H9 (cell line): ENCODE data around the gene PGBD1. TPM values are rescaled to one million over a fixed set of nuclear protein-coding genes. Genes with fewer than 3 reads are reported as not detected.

Experiments used
- DNase-seq: peaks from one replicate; pipeline ENCODE4 v3.0.0-alpha.2; 2017
- H2AFZ ChIP-seq: one replicate; pipeline ENCODE4 v1.6.1; 2013; ENCODE audit warnings: mild to moderate bottlenecking, low read length, control low read depth, moderate library complexity
- H2AK5ac ChIP-seq: 2 replicates; pipeline ENCODE4 v1.6.1; 2013; ENCODE audit warnings: low read length, control low read depth, mixed read lengths; ENCODE audit not compliant: insufficient read length
- H2BK120ac ChIP-seq: one replicate; pipeline ENCODE4 v1.6.1; 2013; ENCODE audit warnings: low read depth, mild to moderate bottlenecking, low read length, control low read depth, inconsistent platforms; ENCODE audit not compliant: poor library complexity, severe bottlenecking
- H2BK12ac ChIP-seq: 2 replicates; pipeline ENCODE4 v1.6.1; 2013; ENCODE audit warnings: low read length, control low read depth, mixed read lengths, low read depth; ENCODE audit not compliant: insufficient read length
- H2BK15ac ChIP-seq: 2 replicates; pipeline ENCODE4 v1.6.1; 2013; ENCODE audit warnings: low read depth, low read length, control low read depth
- H2BK20ac ChIP-seq: one replicate; pipeline ENCODE4 v1.6.1; 2013; ENCODE audit warnings: low read depth, mild to moderate bottlenecking, low read length, control low read depth, inconsistent platforms; ENCODE audit not compliant: poor library complexity, severe bottlenecking
- H2BK5ac ChIP-seq: 2 replicates; pipeline ENCODE4 v1.6.1; 2013; ENCODE audit warnings: low read length, control low read depth, mixed read lengths; ENCODE audit not compliant: insufficient read length
- H3K14ac ChIP-seq: 2 replicates; pipeline ENCODE4 v1.6.1; 2013; ENCODE audit warnings: low read length, control low read depth; ENCODE audit not compliant: insufficient read depth
- H3K18ac ChIP-seq: 2 replicates; pipeline ENCODE4 v1.6.1; 2013; ENCODE audit warnings: low read depth, mild to moderate bottlenecking, mixed read lengths, low read length, control low read depth; ENCODE audit not compliant: insufficient read length
- H3K23ac ChIP-seq: 2 replicates; pipeline ENCODE4 v1.6.1; 2013; ENCODE audit warnings: low read length, control low read depth, mixed read lengths, low read depth; ENCODE audit not compliant: insufficient read length
- H3K23me2 ChIP-seq: 2 replicates; pipeline ENCODE4 v1.6.1; 2013; ENCODE audit warnings: low read depth, mild to moderate bottlenecking, mixed read lengths, low read length, control low read depth; ENCODE audit not compliant: insufficient read length, poor library complexity, severe bottlenecking
- H3K27ac ChIP-seq: 2 replicates; pipeline ENCODE4 v1.5.1; 2013; ENCODE audit warnings: low read length, control low read depth, mixed read lengths, low read depth; ENCODE audit not compliant: insufficient read length
- H3K27me3 ChIP-seq: 2 replicates; pipeline ENCODE4 v1.6.1; 2013; ENCODE audit warnings: low read length, control low read depth, inconsistent platforms; ENCODE audit not compliant: insufficient read depth
- H3K4ac ChIP-seq: 2 replicates; pipeline ENCODE4 v1.6.1; 2013; ENCODE audit warnings: low read depth, mild to moderate bottlenecking, control low read depth, inconsistent platforms, low read length, moderate library complexity
- H3K4me1 ChIP-seq: 2 replicates; pipeline ENCODE4 v1.6.1; 2013; ENCODE audit warnings: low read length, control low read depth, inconsistent platforms; ENCODE audit not compliant: insufficient read depth
- H3K4me2 ChIP-seq: 2 replicates; pipeline ENCODE4 v1.6.1; 2013; ENCODE audit warnings: low read length, control low read depth, mixed read lengths; ENCODE audit not compliant: insufficient read length, insufficient read depth
- H3K56ac ChIP-seq: 2 replicates; pipeline ENCODE4 v1.6.1; 2013; ENCODE audit warnings: low read depth, mild to moderate bottlenecking, mixed read lengths, low read length, control low read depth; ENCODE audit not compliant: insufficient read length
- H3K79me1 ChIP-seq: 2 replicates; pipeline ENCODE4 v1.6.1; 2013; ENCODE audit warnings: low read depth, mild to moderate bottlenecking, moderate library complexity, low read length, control low read depth, inconsistent platforms; ENCODE audit not compliant: insufficient read depth, poor library complexity, severe bottlenecking
- H3K79me2 ChIP-seq: 2 replicates; pipeline ENCODE4 v1.6.1; 2013; ENCODE audit warnings: low read length, control low read depth, inconsistent platforms; ENCODE audit not compliant: insufficient read depth
- H3K9ac ChIP-seq: 2 replicates; pipeline ENCODE4 v1.6.1; 2013; ENCODE audit warnings: low read length, control low read depth, mixed read lengths; ENCODE audit not compliant: insufficient read length; ENCODE audit errors: extremely low read depth
- H3K9me3 ChIP-seq: one replicate; pipeline ENCODE4 v1.6.1; 2013; ENCODE audit warnings: low read depth, low read length, inconsistent platforms; ENCODE audit not compliant: control insufficient read depth
- H3T11ph ChIP-seq: one replicate; pipeline ENCODE4 v1.6.1; 2013; ENCODE audit warnings: mild to moderate bottlenecking, low read length, control low read depth, inconsistent platforms
- H4K20me1 ChIP-seq: one replicate; pipeline ENCODE4 v1.6.1; 2013; ENCODE audit not compliant: control insufficient read depth, insufficient read length, insufficient read depth
- H4K5ac ChIP-seq: 2 replicates; pipeline ENCODE4 v1.6.1; 2013; ENCODE audit warnings: low read depth, mild to moderate bottlenecking, mixed read lengths, low read length, control low read depth; ENCODE audit not compliant: insufficient read length
- H4K8ac ChIP-seq: replicated peaks from 2 replicates; pipeline ENCODE4 v1.6.1; 2013; ENCODE audit warnings: low read length, control low read depth, mixed read lengths, low read depth; ENCODE audit not compliant: insufficient read length
- H4K91ac ChIP-seq: 2 replicates; pipeline ENCODE4 v1.6.1; 2013; ENCODE audit warnings: low read depth, mild to moderate bottlenecking, moderate library complexity, mixed read lengths, low read length, control low read depth; ENCODE audit not compliant: insufficient read length
- H3K27ac Mint-ChIP-seq, 3 experiments: 2 replicates in 2 of 3; 3 replicates in 1 of 3; pipeline ENCODE4 v1.8.0; 2020 to 2021; ENCODE audit warnings: mixed read lengths in 3 of 3, mild to moderate bottlenecking in 1 of 3, moderate library complexity in 1 of 3
- H3K27me3 Mint-ChIP-seq: 2 replicates; pipeline ENCODE4 v1.8.0; 2021; ENCODE audit warnings: low read depth, mild to moderate bottlenecking, moderate library complexity, mixed read lengths
- H3K36me3 Mint-ChIP-seq, 3 experiments: 2 replicates in 2 of 3; 3 replicates in 1 of 3; pipeline ENCODE4 v1.8.0; 2020 to 2021; ENCODE audit warnings: low read depth in 3 of 3, mixed read lengths in 3 of 3; ENCODE audit not compliant: insufficient read depth in 1 of 3
- H3K4me1 Mint-ChIP-seq, 2 experiments: 2 replicates each; pipeline ENCODE4 v1.8.0; 2020; ENCODE audit warnings: mixed read lengths in 2 of 2
- H3K4me3 Mint-ChIP-seq, 2 experiments: 2 replicates in 1 of 2; 3 replicates in 1 of 2; pipeline ENCODE4 v1.8.0; 2020 to 2021; ENCODE audit warnings: mild to moderate bottlenecking in 2 of 2, mixed read lengths in 2 of 2, moderate library complexity in 1 of 2
- H3K9me3 Mint-ChIP-seq, 2 experiments: 2 replicates in 1 of 2; 3 replicates in 1 of 2; pipeline ENCODE4 v1.8.0; 2020; ENCODE audit warnings: mild to moderate bottlenecking in 2 of 2, mixed read lengths in 2 of 2, moderate library complexity in 1 of 2
- CTCF ChIP-seq: fragments of 200-600 bp; sonication (generic); conservative IDR thresholded peaks from 3 replicates; pipeline ENCODE4 v1.8.0; 2021; ENCODE audit warnings: antibody characterized with exemption, mild to moderate bottlenecking
- WGBS: extraction: QIAGEN DNeasy Blood & Tissue Kit; methylation state at CpG from one replicate; pipeline ENCODE4 v1.1.7; 2013; ENCODE audit warnings: missing lambda C conversion rate, low lambda C conversion rate, mixed read lengths; ENCODE audit not compliant: insufficient read length; ENCODE audit errors: extremely low coverage; 5-methylcytosine and 5-hydroxymethylcytosine counted together
- long read RNA-seq: library from polyadenylated mRNA; unstranded; transcript quantifications from one replicate; pipeline ENCODE4 v2.0.0, GENCODE V29; 2020
- total RNA-seq: library from RNA; stranded (reverse); gene quantifications from 2 replicates; pipeline ENCODE4 v1.2.1, GENCODE V29; 2021

The PGBD1 gene, protein sequence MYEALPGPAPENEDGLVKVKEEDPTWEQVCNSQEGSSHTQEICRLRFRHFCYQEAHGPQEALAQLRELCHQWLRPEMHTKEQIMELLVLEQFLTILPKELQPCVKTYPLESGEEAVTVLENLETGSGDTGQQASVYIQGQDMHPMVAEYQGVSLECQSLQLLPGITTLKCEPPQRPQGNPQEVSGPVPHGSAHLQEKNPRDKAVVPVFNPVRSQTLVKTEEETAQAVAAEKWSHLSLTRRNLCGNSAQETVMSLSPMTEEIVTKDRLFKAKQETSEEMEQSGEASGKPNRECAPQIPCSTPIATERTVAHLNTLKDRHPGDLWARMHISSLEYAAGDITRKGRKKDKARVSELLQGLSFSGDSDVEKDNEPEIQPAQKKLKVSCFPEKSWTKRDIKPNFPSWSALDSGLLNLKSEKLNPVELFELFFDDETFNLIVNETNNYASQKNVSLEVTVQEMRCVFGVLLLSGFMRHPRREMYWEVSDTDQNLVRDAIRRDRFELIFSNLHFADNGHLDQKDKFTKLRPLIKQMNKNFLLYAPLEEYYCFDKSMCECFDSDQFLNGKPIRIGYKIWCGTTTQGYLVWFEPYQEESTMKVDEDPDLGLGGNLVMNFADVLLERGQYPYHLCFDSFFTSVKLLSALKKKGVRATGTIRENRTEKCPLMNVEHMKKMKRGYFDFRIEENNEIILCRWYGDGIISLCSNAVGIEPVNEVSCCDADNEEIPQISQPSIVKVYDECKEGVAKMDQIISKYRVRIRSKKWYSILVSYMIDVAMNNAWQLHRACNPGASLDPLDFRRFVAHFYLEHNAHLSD
- total RNA-seq, result 8.1 and 10.1 TPM in 2 replicates
- long read RNA-seq, transcript PGBD1-201 (7 exons, 3,100 nt), result major isoform, 22 of 103 reads
- long read RNA-seq, partial matches to known transcripts, result 11 of 103 reads
- long read RNA-seq, other reads (novel, unspliced or antisense), result 70 of 103 reads

- no peak within 1 kb of the TSS for H3K56ac ChIP-seq
- H3K14ac ChIP-seq, result no peak within 1 kb of the TSS
- H3K27ac ChIP-seq, result no peak within 1 kb of the TSS
- H3K23me2 ChIP-seq, result peaks cover 4% of the 10 kb centered on the region
- Mint-ChIP-seq H3K27me3 (peaks cover 1% of the 10 kb centered on the region; the same call in 1 of the 2 replicates), H3K27ac (peak within 1 kb of the TSS in 2 of 3 experiments; percentile 23 to 92; a peak in 2 of 7 replicates), H3K4me3 (peak within 1 kb of the TSS; percentile 95 to 97), H3K36me3 (peaks cover 5 to 31% (median 28%) of the 10 kb centered on the region in 3 experiments; a peak in 6 of 7 replicates), H3K9me3 (no peaks in the 10 kb centered on the region), H3K4me1 (peaks cover 13% of the 10 kb centered on the region in 2 experiments)
- no peaks in the 10 kb centered on the region for H3K79me1 ChIP-seq
- peak within 1 kb of the TSS; percentile 66 for H2AFZ ChIP-seq
- no peak within 1 kb of the TSS for H3T11ph ChIP-seq
- H2BK12ac ChIP-seq, result no peak within 1 kb of the TSS
- H2BK120ac ChIP-seq, result no peak within 1 kb of the TSS
- H3K9ac ChIP-seq, result peak within 1 kb of the TSS; percentile 62
- no peak within 1 kb of the TSS for H2BK15ac ChIP-seq
- H3K23ac ChIP-seq, result no peak within 1 kb of the TSS
- H4K91ac ChIP-seq, result no peak within 1 kb of the TSS
- no peak within 1 kb of the TSS for H3K4ac ChIP-seq
- no peak within 1 kb of the TSS for H2AK5ac ChIP-seq
- TF ChIP-seq CTCF, result no peak
- H2BK5ac ChIP-seq, result no peak within 1 kb of the TSS
- no peaks in the 10 kb centered on the region for H4K20me1 ChIP-seq
- H3K4me1 ChIP-seq, result no peaks in the 10 kb centered on the region
- H3K4me2 ChIP-seq, result peak within 1 kb of the TSS; percentile 93
- H3K9me3 ChIP-seq, result no peaks in the 10 kb centered on the region
- H3K27me3 ChIP-seq, result no peaks in the 10 kb centered on the region
- H3K18ac ChIP-seq, result no peak within 1 kb of the TSS
- no peaks in the 10 kb centered on the region; the same call in 1 of the 2 replicates for H3K79me2 ChIP-seq
- H4K5ac ChIP-seq, result no peak within 1 kb of the TSS
- peak; percentile 88 for DNase-seq
- no peak within 1 kb of the TSS for H4K8ac ChIP-seq
- no CpG with 5 or more reads among the region's 50 CpGs for WGBS
- H2BK20ac ChIP-seq, result no peak within 1 kb of the TSS
Observed at GRCh38 chr6:28281288-28282064, at the start of gene PGBD1. Gene PGBD1, plus strand, starts transcription at chr6:28281572. Its CDS starts 2,242 bp downstream, at chr6:28283814.
